Inflammatory macrophage (primary cell): ENCODE results near the gene MMEL1.

Experiments used
- DNase-seq, 2 donors: peaks; one replicate each; pipeline ENCODE4 v3.0.0-alpha.2; 2020 to 2022

The MMEL1 gene

GRCh38 chr1:2603521-2604155, 29.2 kb downstream of the MMEL1 start:
- DNase-seq, result no peak

- DNase-seq, result no peak
Measured at GRCh38 chr1:2602866-2603520, 29.8 kb downstream of the MMEL1 start.

GRCh38 chr1:2602311-2602835, 30.4 kb downstream of the MMEL1 start:
- DNase-seq, result no peak

- DNase-seq, result no peak
Measured at GRCh38 chr1:2601721-2602303, 31.0 kb downstream of the MMEL1 start.

- no peak for DNase-seq
Measured at GRCh38 chr1:2598329-2598931, 34.4 kb downstream of the MMEL1 start.

- no peak for DNase-seq
Measured at GRCh38 chr1:2597441-2598328, 35.1 kb downstream of the MMEL1 start.

GRCh38 chr1:2596530-2597333, 36.1 kb downstream of the MMEL1 start:
- no peak for DNase-seq

- no peak for DNase-seq
Measured at GRCh38 chr1:2595812-2596529, 36.8 kb downstream of the MMEL1 start.

GRCh38 chr1:2595261-2595811, 37.5 kb downstream of the MMEL1 start:
- DNase-seq, result no peak

GRCh38 chr1:2594641-2595131, 38.1 kb downstream of the MMEL1 start:
- no peak for DNase-seq

- DNase-seq, result no peak
Measured at GRCh38 chr1:2594001-2594640, 38.7 kb downstream of the MMEL1 start.

- no peak for DNase-seq
Measured at GRCh38 chr1:2593251-2593878, 39.5 kb downstream of the MMEL1 start.

- peak; percentile 22 to 35 for DNase-seq
Measured at GRCh38 chr1:2592672-2593071, 40.1 kb downstream of the MMEL1 start.

GRCh38 chr1:2591581-2592261, 41.1 kb downstream of the MMEL1 start:
- DNase-seq, result no peak

GRCh38 chr1:2591233-2591580, 41.6 kb downstream of the MMEL1 start:
- no peak for DNase-seq

GRCh38 chr1:2590233-2591141, 42.3 kb downstream of the MMEL1 start:
- no peak for DNase-seq

GRCh38 chr1:2589431-2590232, 43.2 kb downstream of the MMEL1 start:
- no peak for DNase-seq
